ENCODE measurements around the gene PAFAH2. TPM values are rescaled to one million over a fixed set of nuclear protein-coding genes. Genes with fewer than 3 reads are reported as not detected.

PAFAH2 gene
- total and polyA plus RNA-seq, 4 donors = 9.0 to 13.8 (median 10.8) TPM

- Histone ChIP-seq H3K9ac (ENCODE audit: low read depth in 1 of 2, low read length in 2 of 2) (no peak overlapping the region), H3K9me3 (ENCODE audit: control insufficient read depth in 4 of 4, low read length in 3 of 4) (no peaks in the 10 kb centered on the region), H3K4me1 (ENCODE audit: control insufficient read depth in 4 of 4, insufficient read depth in 4 of 4, low read length in 3 of 4) (peaks cover 0 to 5% (median 0%) of the 10 kb centered on the region in 4 donors), H3K36me3 (ENCODE audit: control insufficient read depth in 4 of 4, insufficient read depth in 3 of 4, low read depth in 1 of 4, low read length in 3 of 4) (no peaks in the 10 kb centered on the region), H3K27ac (ENCODE audit: low read depth in 1 of 2, low read length in 2 of 2) (no peak overlapping the region), H3K27me3 (ENCODE audit: control insufficient read depth in 4 of 4, insufficient read depth in 4 of 4, low read length in 3 of 4) (no peaks in the 10 kb centered on the region), H3K4me3 (ENCODE audit: low read depth in 1 of 3, low read length in 3 of 3) (no peak overlapping the region)
- 76% methylated on average over 8 of the region's 8 CpGs for WGBS
- no peak for DNase-seq (ENCODE audit: low spot score)
- TF ChIP-seq SP1 (IDR thresholded peaks at IDR 0.05) (no peak), ATF3 (IDR thresholded peaks at IDR 0.05) (no peak), NR2F2 (IDR thresholded peaks at IDR 0.05) (no peak), REST (IDR thresholded peaks at IDR 0.05) (no peak), TAF1 (conservative IDR thresholded peaks at IDR 0.05) (no peak), ZBTB33 (IDR thresholded peaks at IDR 0.05) (no peak), HNF4G (IDR thresholded peaks at IDR 0.05) (no peak), FOXA2 (IDR thresholded peaks at IDR 0.05) (no peak), GABPA (IDR thresholded peaks at IDR 0.05 in 1 of 2, conservative IDR thresholded peaks at IDR 0.05 in 1 of 2) (no peak), MAX (IDR thresholded peaks at IDR 0.05) (no peak), CTCF (IDR thresholded peaks at IDR 0.05; ENCODE audit: low read depth, low read length, missing input control) (no peak), EGR1 (IDR thresholded peaks at IDR 0.05; ENCODE audit: low read depth in 2 of 2) (no peak), YY1 (IDR thresholded peaks at IDR 0.05) (no peak), RAD21 (IDR thresholded peaks at IDR 0.05) (no peak), JUND (IDR thresholded peaks at IDR 0.05) (no peak), RXRA (IDR thresholded peaks at IDR 0.05) (no peak), HNF4A (conservative IDR thresholded peaks at IDR 0.05) (no peak), FOXA1 (IDR thresholded peaks at IDR 0.05) (no peak)
Observed at GRCh38 chr1:26019641-26020315, 21.9 kb upstream of the PAFAH2 start.

All from liver (tissue), 9 donors.